ENCODE results near the gene PCED1B.

The PCED1B gene

DNA sequence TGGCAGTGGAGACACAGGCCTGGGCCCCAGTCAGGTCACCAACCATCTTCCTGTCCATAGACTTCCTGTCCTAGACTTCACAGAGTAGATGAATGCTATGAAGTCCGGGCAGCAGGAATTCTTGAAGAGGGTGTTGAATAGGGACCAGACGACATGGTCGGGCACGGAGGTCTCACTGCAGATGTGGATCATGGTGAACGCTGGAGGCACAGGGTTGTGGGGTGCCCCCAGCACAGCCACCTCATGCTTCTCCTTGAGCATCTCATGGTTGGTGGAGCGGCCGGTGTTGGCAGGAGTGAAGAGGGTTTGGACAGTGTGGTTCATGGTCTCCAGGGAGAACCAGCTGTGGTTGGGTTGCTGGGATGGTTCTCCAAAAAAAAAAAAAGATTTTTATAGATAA lies 56.2 kb downstream of the PCED1B start:
- H3K36me3 ChIP-seq (replicated peaks): no peaks in the 10 kb centered on the region
- in situ Hi-C loops (cut with MboI; ENCODE audit: low sequenced_read_pairs): no loop called here
- DNase-seq (ENCODE audit: low spot score in 2 of 2): no peak
- H3K9me3 ChIP-seq: no peaks in the 10 kb centered on the region; the same call in 1 of the 2 replicates
- no peaks in the 10 kb centered on the region for H3K27me3 ChIP-seq (ENCODE audit: low read depth)
- no peak overlapping the region for H3K4me3 ChIP-seq
- H3K4me1 ChIP-seq: no peaks in the 10 kb centered on the region

DNA sequence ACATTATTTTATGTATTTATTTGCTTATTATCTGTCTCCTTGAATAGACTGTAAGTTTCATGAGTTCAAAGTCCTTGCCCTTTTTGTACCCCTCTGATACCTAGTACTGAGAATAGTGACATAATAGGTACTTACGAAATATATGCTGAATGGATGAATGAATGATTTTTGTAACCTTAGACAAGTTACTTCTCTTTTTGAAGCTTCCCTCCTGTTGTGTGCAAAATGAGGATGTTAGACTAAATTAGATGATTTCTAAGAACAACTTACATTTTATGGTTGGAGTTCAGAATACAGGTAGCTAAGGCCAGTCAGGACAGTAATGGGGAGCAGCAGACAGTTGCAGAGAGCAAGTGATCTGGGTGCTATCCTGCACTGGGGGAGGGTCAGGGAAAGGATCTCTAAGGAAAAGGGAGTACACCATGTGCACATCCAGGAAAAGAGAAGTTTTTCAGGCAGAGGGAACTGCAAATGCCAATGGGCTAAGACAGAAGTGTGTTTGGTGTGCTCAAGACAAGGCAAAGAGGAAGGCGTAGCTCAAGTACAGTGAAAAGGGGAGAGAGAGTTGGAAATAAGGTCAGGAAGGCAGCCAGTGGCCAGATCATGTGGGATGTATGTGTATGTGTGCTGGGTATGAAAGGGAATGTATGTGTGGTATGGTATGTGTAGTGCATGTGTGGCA lies 59.7 kb downstream of the PCED1B start:
- in situ Hi-C loops (cut with MboI; ENCODE audit: low sequenced_read_pairs): no loop called here
- H3K9me3 ChIP-seq: no peaks in the 10 kb centered on the region
- H3K4me1 ChIP-seq: no peaks in the 10 kb centered on the region
- H3K27me3 ChIP-seq (ENCODE audit: low read depth): no peaks in the 10 kb centered on the region
- H3K36me3 ChIP-seq (replicated peaks): no peaks in the 10 kb centered on the region
- DNase-seq (ENCODE audit: low spot score in 2 of 2): no peak
- H3K4me3 ChIP-seq: no peak overlapping the region

DNA sequence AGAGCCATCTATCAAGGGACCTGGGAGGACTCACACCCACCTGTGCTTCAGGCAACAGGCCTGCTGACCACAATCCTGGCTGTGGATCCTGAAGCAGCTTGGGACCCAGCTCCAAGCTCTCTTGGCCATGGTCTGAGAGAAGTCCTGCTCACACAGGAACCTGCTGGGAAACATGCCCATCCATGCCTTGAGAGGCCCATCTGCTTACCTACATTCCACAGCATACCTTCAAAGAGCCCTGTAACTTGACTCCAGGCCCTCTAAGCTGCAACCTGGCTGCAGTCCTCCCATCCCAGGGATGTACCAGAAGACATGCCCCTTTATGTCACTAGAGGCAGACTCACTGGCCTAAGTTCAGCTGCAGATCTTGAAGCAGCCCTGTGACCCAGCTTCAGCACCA lies 62.0 kb downstream of the PCED1B start:
- H3K4me3 ChIP-seq: no peak overlapping the region
- no peak for DNase-seq (ENCODE audit: low spot score in 2 of 2)
- in situ Hi-C loops (cut with MboI; ENCODE audit: low sequenced_read_pairs): no loop called here
- H3K4me1 ChIP-seq: no peaks in the 10 kb centered on the region
- no peaks in the 10 kb centered on the region for H3K27me3 ChIP-seq (ENCODE audit: low read depth)
- H3K9me3 ChIP-seq: no peaks in the 10 kb centered on the region
- no peaks in the 10 kb centered on the region for H3K36me3 ChIP-seq (replicated peaks)

DNA sequence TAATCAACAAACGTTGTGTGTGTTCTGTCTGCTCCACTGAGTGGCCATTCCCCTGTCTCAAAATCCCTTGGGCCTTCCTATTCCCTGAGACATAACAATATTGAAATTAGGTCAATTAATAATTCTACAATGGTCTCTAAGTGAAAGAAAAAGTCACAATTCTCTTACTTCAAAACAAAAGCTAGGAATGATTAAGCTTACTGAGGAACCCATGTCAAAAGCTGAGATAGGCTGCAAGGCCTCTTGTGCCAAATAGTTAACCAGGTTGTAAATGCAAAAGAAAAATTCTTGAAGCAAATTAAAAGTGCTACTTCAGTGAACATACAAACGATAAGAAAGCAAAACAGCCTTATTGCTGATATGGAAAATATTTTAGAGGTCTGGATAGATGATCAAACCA lies 65.3 kb downstream of the PCED1B start:
- Histone ChIP-seq H3K9me3 (no peaks in the 10 kb centered on the region), H3K4me3 (no peak overlapping the region), H3K4me1 (no peaks in the 10 kb centered on the region), H3K27me3 (ENCODE audit: low read depth) (no peaks in the 10 kb centered on the region), H3K36me3 (replicated peaks) (no peaks in the 10 kb centered on the region)
- in situ Hi-C loops (cut with MboI; ENCODE audit: low sequenced_read_pairs): no loop called here
- no peak for DNase-seq (ENCODE audit: low spot score in 2 of 2)

DNA sequence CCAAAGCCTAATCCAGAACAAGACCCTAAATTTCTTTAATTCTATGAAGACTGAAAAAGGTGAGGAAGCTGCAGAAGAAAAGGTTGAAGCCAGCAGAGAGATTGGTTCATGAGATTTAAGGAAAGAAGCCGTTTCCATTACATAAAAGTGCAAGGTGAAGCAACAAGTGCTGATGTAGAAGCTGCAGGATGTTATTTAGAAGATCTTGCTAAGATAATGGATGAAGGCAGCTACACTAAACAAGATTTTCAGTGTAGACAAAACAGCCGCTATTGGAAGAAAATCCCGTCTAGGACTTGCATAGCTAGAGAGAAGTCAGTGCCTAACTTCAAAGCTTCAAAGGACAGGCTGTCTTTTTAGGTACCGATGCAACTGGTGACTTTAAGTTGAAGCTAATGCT lies 65.8 kb downstream of the PCED1B start:
- in situ Hi-C loops (cut with MboI; ENCODE audit: low sequenced_read_pairs): no loop called here
- no peaks in the 10 kb centered on the region for H3K36me3 ChIP-seq (replicated peaks)
- H3K4me1 ChIP-seq: no peaks in the 10 kb centered on the region
- no peaks in the 10 kb centered on the region for H3K9me3 ChIP-seq
- no peak for DNase-seq (ENCODE audit: low spot score in 2 of 2)
- no peaks in the 10 kb centered on the region for H3K27me3 ChIP-seq (ENCODE audit: low read depth)
- no peak overlapping the region for H3K4me3 ChIP-seq

DNA sequence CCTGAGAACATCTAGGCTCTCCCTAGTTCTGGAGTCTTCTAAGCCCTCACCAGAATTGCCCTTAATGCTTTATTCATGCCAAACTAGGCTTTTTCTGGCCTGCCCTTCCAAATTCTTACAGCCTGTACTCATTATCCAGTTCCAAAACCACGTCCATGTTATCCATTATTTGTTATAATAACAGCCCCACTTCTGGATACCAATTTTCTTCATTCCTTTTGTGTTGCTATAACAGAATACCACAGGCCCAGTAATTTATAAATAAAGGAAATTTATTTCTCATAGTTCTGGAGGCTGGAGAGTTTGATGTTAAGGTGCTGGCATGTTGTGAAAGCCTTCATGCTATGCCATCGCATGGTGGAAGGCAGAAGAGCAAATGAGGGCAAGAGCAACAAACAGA lies 68.3 kb downstream of the PCED1B start:
- no peaks in the 10 kb centered on the region for H3K4me1 ChIP-seq
- H3K27me3 ChIP-seq (ENCODE audit: low read depth): no peaks in the 10 kb centered on the region
- no peak overlapping the region for H3K4me3 ChIP-seq
- H3K9me3 ChIP-seq: no peaks in the 10 kb centered on the region
- no peak for DNase-seq (ENCODE audit: low spot score in 2 of 2)
- in situ Hi-C loops (cut with MboI; ENCODE audit: low sequenced_read_pairs): no loop called here
- H3K36me3 ChIP-seq (replicated peaks): no peaks in the 10 kb centered on the region

DNA sequence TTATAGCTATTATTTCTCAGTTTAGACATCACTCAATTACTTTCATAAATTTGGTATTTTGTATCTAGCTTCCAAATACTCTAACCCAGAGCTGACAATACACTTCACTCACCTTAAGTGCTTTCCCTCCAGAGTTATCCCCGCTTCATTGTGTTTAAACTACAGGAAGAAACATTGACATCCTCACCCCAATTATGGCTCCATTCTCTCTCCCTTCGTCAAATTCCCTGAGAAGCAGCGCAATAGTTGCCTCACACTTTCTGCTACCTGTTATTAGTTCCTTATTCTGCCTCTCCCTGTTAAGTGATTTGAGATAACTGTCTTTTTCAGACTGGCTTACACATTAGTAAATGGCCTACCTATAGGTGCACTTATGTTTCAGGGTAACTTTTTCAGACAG lies 69.7 kb downstream of the PCED1B start:
- H3K27me3 ChIP-seq (ENCODE audit: low read depth): no peaks in the 10 kb centered on the region
- no peaks in the 10 kb centered on the region for H3K4me1 ChIP-seq
- in situ Hi-C loops (cut with MboI; ENCODE audit: low sequenced_read_pairs): no loop called here
- no peak overlapping the region for H3K4me3 ChIP-seq
- no peaks in the 10 kb centered on the region for H3K36me3 ChIP-seq (replicated peaks)
- no peaks in the 10 kb centered on the region for H3K9me3 ChIP-seq
- DNase-seq (ENCODE audit: low spot score in 2 of 2): no peak

DNA sequence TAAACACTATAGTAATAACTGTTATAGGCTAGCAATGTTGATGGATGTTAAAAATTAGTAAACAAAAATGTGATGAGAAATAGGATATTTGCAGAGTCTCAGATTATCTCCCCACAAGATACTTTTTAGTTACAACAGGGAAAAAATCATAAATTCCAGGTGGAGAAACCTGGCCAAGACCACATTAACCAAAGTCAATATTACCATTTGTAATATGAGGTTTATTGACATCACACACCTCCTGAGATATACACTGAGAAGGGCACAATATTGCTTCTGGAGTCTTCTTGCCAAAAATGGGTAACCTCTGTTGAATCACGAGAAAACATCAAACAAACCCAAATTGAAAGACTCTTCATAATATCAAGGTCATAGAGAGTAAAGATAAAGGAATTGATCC lies 72.7 kb downstream of the PCED1B start:
- no peak for DNase-seq (ENCODE audit: low spot score in 2 of 2)
- Histone ChIP-seq H3K36me3 (replicated peaks) (no peaks in the 10 kb centered on the region), H3K27me3 (ENCODE audit: low read depth) (no peaks in the 10 kb centered on the region), H3K4me1 (no peaks in the 10 kb centered on the region), H3K4me3 (no peak overlapping the region), H3K9me3 (no peaks in the 10 kb centered on the region)
- in situ Hi-C loops (cut with MboI; ENCODE audit: low sequenced_read_pairs): no loop called here

DNA sequence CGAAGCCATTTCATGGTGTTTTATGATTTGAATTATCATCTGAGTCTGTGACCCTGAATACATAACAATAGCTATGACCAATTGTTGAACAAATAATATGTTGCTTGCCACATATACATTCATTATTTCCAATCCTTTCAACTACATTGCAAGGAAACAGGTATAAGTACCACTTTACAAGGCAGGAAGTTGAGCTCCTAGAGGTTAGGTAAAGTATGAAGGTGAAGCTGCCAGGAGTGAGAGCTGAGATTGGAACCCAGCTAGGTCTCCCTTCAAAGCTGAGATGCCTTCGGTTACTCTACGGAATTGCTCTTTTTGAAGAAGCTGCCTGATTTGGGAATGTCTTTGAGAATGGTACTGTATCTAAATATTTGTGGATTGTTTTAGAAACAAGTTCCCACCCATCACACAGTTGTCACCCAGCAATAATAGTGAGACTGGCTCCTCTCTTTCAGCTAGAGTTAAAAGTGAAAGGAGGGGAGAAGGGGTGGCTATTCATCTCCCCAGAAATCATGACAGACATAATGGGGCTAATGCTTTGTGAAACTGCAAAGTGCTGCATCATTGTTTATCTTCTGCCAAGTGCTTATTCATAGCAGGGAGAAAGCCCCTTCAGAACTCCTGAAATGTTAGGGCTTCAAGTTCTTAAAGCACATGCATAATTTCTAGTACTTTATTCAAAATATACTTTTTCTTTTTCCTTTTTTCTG lies 76.2 kb downstream of the PCED1B start:
- DNase-seq (ENCODE audit: low spot score in 2 of 2): no peak
- Histone ChIP-seq H3K9me3 (no peaks in the 10 kb centered on the region), H3K27me3 (ENCODE audit: low read depth) (no peaks in the 10 kb centered on the region), H3K36me3 (replicated peaks) (no peaks in the 10 kb centered on the region), H3K4me1 (no peaks in the 10 kb centered on the region), H3K4me3 (no peak overlapping the region)
- in situ Hi-C loops (cut with MboI; ENCODE audit: low sequenced_read_pairs): no loop called here

DNA sequence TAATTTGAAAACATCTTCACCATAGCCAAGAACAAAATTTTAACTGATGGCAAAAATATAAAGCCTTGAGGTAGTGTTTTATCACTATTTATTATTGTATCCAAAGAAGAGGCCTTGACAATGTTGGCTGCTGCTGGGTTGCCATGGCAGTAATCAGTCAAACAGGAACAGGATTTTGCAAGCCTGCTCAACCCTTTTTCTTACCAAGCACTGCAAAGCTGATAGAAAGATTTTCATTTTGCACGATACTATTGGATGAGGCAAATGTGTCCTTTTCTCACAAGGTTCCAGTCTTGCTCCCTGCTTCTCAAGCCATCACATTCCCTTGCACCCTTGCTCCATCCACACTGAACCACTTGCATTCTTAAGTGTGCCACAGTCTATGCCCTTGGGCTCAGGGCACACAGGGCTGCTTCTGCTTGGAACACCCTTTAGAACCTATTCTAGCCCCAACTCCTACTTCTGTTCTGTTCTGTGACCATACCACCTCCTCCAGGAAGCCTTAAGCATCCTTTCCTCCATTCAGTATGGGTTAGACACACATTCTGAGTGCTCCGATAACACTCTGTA lies 76.8 kb downstream of the PCED1B start:
- Histone ChIP-seq H3K4me3 (no peak overlapping the region), H3K36me3 (replicated peaks) (no peaks in the 10 kb centered on the region), H3K9me3 (no peaks in the 10 kb centered on the region), H3K27me3 (ENCODE audit: low read depth) (no peaks in the 10 kb centered on the region), H3K4me1 (no peaks in the 10 kb centered on the region)
- DNase-seq (ENCODE audit: low spot score in 2 of 2): no peak
- in situ Hi-C loops (cut with MboI; ENCODE audit: low sequenced_read_pairs): no loop called here

DNA sequence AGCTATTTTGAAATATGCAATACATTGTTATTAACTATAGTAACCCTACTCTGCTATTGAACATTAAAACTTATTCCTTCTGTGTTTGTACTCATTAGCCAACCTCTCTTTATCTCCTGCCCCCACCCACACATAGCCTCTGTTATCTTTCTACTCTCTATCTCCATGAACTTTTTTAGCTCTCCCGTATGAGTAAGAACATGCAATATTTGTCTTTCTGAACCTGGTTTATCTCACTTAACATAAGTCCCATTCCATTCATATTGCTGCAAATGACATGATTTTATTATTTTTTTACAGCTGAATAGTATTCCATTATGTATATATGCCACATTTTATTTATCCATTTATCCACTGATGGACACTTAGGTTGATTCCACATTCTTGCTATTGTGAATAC lies 79.4 kb downstream of the PCED1B start:
- in situ Hi-C loops (cut with MboI; ENCODE audit: low sequenced_read_pairs): no loop called here
- H3K4me1 ChIP-seq: no peaks in the 10 kb centered on the region
- no peaks in the 10 kb centered on the region for H3K27me3 ChIP-seq (ENCODE audit: low read depth)
- H3K36me3 ChIP-seq (replicated peaks): no peaks in the 10 kb centered on the region
- no peaks in the 10 kb centered on the region for H3K9me3 ChIP-seq
- no peak overlapping the region for H3K4me3 ChIP-seq
- no peak for DNase-seq (ENCODE audit: low spot score in 2 of 2)

DNA sequence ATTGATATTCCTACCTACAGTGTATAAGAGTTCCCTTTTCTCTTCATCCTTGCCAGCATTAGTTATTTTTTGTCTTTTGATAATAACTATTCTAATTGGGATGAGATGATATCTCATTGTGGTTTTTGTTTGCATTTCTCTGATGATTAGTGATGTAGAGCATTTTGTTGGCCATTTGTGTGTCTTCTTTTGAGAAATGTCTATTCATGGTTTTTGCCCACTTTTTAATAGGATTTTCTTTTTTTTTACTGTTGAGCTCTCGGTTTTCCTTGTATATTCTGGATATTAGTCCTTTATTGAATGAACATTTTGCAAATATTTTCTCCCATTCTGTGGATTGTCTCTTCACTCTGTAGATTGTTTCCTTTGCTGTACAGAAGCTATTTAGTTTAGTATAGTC lies 79.9 kb downstream of the PCED1B start:
- Histone ChIP-seq H3K4me3 (no peak overlapping the region), H3K36me3 (replicated peaks) (no peaks in the 10 kb centered on the region), H3K9me3 (no peaks in the 10 kb centered on the region), H3K4me1 (no peaks in the 10 kb centered on the region), H3K27me3 (ENCODE audit: low read depth) (no peaks in the 10 kb centered on the region)
- no peak for DNase-seq (ENCODE audit: low spot score in 2 of 2)
- in situ Hi-C loops (cut with MboI; ENCODE audit: low sequenced_read_pairs): no loop called here

DNA sequence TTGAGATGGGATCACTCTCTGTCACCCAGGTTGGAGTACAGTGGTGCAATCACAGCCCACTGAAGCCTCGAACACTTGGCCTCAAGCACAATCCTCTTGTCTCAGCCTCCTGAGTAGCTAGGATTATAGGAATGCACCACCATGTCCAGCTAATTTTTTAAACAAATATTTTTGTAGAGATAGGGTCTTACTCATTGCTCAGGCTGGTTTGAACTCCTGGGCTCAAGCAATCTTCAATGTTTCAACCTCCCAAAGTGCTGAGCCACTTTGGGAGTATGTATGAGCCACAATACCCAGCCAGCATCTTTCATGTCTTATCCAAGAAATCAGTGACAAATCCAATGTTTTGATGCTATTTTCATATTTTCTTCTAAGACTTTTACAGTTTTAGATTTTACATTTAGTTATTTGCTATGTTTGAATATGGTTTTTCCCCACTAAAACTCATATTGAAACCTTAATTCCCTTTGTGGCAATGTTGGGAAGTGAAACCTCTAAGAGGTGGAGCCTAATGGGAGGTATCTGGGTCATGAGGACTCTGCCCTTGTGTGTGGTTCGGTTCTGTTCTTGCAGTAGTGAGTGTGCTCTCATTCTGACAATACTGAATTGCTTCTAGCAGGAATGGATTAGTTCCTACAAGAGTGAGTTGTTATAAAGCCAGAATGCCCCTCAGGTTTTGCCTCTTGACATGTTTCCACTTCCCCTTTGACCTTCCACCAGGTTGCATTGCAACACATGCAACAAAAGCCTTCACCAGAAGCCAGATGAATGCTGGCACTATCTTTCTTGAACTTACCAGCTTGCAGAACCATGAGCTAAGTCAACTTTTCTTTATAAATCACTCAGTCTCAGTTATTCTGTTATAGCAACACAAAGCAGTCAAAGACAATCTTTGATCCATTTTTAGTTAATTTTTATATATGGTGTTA lies 81.2 kb downstream of the PCED1B start:
- no peaks in the 10 kb centered on the region for H3K27me3 ChIP-seq (ENCODE audit: low read depth)
- in situ Hi-C loops (cut with MboI; ENCODE audit: low sequenced_read_pairs): no loop called here
- H3K4me1 ChIP-seq: no peaks in the 10 kb centered on the region

DNA sequence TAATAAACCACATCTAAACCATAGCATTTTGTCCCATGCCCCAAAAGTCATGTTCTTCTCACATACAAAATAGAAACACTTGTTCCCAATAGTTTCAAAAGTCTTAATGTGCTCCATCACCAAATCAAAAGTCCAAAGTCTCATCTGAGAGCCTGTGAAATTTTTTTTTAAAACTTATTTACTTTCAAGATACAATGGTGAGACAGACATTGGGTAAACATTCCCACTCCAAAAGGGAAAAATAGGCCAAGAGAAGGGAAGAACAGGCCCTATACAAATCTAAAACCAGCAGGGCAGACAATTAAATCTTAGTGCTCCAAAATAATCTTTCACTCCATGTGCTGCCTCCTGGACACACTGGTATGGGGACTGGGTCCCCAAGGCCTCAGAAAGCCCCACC lies 84.7 kb downstream of the PCED1B start:
- no peaks in the 10 kb centered on the region for H3K27me3 ChIP-seq (ENCODE audit: low read depth)
- H3K4me3 ChIP-seq: no peak overlapping the region
- no peaks in the 10 kb centered on the region for H3K4me1 ChIP-seq
- no peak for DNase-seq (ENCODE audit: low spot score in 2 of 2)
- in situ Hi-C loops (cut with MboI; ENCODE audit: low sequenced_read_pairs): no loop called here
- H3K9me3 ChIP-seq: no peaks in the 10 kb centered on the region
- H3K36me3 ChIP-seq (replicated peaks): no peaks in the 10 kb centered on the region

More for the DNA sequence above, 81.2 kb downstream of the PCED1B start:
- no peak overlapping the region for H3K4me3 ChIP-seq
- DNase-seq (ENCODE audit: low spot score in 2 of 2): no peak
- H3K36me3 ChIP-seq (replicated peaks): no peaks in the 10 kb centered on the region
- no peaks in the 10 kb centered on the region for H3K9me3 ChIP-seq
